Measurements from ENCODE around the gene MMP11.

The MMP11 gene

DNA sequence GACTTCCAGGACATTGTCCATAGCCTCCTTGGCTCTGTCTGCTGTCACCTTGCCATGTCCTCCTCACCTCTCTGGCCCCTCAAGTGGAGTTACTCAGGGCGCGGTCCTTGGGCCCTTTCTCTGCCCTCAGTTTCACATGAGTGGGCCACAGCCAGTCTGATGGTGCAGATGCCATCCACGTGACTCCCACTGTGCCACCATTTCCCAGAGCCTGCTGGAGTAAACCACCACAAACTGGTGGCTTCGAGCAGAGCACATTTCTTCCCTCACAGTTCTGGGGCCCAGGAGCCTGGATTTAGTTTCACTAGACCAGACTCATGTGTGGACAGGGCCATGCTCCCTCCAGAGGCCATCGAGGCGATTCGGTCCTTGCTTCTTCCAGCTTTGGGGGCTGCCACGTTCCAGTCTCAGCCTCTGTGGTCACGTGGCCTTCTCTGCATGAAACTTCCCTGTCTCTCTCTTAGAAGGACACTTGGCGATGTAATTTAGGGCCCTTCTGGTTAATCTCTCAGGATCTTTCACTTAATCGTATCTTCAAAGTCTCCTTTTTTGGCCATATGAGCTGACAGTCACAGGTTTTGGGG lies 28.7 kb downstream of the MMP11 start:
- Histone ChIP-seq H3K4me3 (ENCODE audit: severe bottlenecking) (no peak overlapping the region), H3K9me3 (ENCODE audit: severe bottlenecking) (no peaks in the 10 kb centered on the region), H3K27me3 (ENCODE audit: insufficient read depth, poor library complexity, severe bottlenecking) (no peaks in the 10 kb centered on the region), H3K36me3 (ENCODE audit: low read depth) (peaks cover 78% of the 10 kb centered on the region), H3K27ac (ENCODE audit: poor library complexity, severe bottlenecking) (no peak overlapping the region), H3K4me1 (ENCODE audit: insufficient read depth, poor library complexity, severe bottlenecking) (no peaks in the 10 kb centered on the region)
- TF ChIP-seq, protein P1, sequence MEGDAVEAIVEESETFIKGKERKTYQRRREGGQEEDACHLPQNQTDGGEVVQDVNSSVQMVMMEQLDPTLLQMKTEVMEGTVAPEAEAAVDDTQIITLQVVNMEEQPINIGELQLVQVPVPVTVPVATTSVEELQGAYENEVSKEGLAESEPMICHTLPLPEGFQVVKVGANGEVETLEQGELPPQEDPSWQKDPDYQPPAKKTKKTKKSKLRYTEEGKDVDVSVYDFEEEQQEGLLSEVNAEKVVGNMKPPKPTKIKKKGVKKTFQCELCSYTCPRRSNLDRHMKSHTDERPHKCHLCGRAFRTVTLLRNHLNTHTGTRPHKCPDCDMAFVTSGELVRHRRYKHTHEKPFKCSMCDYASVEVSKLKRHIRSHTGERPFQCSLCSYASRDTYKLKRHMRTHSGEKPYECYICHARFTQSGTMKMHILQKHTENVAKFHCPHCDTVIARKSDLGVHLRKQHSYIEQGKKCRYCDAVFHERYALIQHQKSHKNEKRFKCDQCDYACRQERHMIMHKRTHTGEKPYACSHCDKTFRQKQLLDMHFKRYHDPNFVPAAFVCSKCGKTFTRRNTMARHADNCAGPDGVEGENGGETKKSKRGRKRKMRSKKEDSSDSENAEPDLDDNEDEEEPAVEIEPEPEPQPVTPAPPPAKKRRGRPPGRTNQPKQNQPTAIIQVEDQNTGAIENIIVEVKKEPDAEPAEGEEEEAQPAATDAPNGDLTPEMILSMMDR (IDR thresholded peaks at IDR 0.05; ENCODE audit: poor library complexity, severe bottlenecking) = no peak
- ATAC-seq (ENCODE audit: low read depth) (no peak), DNase-seq (ENCODE audit: low spot score) (no peak)

DNA sequence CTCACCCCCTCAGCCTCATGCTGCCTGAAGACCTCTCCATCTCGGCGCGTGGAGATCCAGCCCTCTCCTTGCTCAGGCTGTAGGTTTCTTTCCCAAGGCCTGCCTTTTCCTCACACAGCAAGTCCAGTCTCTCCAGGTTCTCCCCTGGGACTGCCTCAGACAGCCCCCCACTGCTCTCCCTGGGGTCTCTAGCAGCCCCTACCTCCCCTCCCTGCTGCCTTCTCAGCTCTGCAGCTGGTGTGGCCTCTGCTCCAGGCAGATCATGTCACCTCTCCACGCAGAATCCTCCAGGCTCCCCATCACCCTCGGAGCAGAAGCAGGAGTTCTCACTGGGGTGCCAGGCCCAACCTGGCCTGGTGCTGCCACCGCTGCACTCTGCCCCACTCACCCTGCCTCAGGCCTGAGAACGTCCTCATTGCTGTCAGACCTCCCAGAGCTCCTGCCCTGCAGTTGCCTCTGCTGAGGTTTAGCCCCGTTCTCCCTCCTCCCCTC lies 29.3 kb downstream of the MMP11 start:
- no peak for ATAC-seq (ENCODE audit: low read depth)
- no peaks in the 10 kb centered on the region for H3K27me3 ChIP-seq (ENCODE audit: insufficient read depth, poor library complexity, severe bottlenecking)
- TF ChIP-seq, protein P1 (IDR thresholded peaks at IDR 0.05; ENCODE audit: poor library complexity, severe bottlenecking) = no peak
- no peak overlapping the region for H3K4me3 ChIP-seq (ENCODE audit: severe bottlenecking)
- no peaks in the 10 kb centered on the region for H3K9me3 ChIP-seq (ENCODE audit: severe bottlenecking)
- no peaks in the 10 kb centered on the region for H3K4me1 ChIP-seq (ENCODE audit: insufficient read depth, poor library complexity, severe bottlenecking)
- peaks cover 78% of the 10 kb centered on the region for H3K36me3 ChIP-seq (ENCODE audit: low read depth)
- no peak overlapping the region for H3K27ac ChIP-seq (ENCODE audit: poor library complexity, severe bottlenecking)
- DNase-seq (ENCODE audit: low spot score) = no peak

DNA sequence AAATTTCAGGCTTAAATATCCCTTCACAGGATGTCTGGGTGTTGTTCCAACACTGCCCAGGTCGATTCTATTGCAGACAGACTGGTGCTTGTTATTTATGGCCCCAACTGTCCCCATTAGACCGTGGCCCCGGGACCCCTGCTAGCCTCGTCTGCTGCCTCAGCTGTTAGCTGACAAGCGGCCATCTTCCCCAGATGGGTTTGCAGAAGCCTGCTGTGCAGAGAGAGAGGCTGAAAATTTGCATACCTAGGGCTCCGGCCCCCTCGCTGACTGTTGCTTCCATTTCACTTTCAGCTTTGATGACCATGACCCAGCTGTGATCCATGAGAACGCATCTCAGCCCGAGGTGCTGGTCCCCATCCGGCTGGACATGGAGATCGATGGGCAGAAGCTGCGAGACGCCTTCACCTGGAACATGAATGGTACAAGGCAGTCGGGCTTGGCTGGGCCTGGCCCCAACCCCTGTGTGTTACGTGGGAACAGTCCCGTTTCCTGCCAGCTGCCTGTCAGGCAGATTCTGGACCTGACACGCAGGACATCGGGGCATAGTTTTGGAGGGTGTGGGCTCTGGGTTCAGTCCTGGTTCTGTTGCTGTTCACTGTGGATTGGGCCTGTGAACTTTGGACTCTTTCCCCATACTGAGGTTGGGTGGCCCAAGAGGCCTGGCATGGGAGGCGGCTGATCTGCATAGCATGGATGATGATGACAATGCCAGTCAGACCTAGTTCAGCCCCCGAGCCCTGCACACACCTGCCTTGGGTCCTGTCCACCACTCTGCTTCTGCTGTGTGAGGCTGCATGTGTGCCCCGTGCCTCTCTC lies 30.6 kb downstream of the MMP11 start:
- TF ChIP-seq, protein P1 (IDR thresholded peaks at IDR 0.05; ENCODE audit: poor library complexity, severe bottlenecking) = no peak
- Histone ChIP-seq H3K27me3 (ENCODE audit: insufficient read depth, poor library complexity, severe bottlenecking) (no peaks in the 10 kb centered on the region), H3K9me3 (ENCODE audit: severe bottlenecking) (no peaks in the 10 kb centered on the region), H3K4me1 (ENCODE audit: insufficient read depth, poor library complexity, severe bottlenecking) (no peaks in the 10 kb centered on the region), H3K36me3 (ENCODE audit: low read depth) (peaks cover 76% of the 10 kb centered on the region), H3K4me3 (ENCODE audit: severe bottlenecking) (no peak overlapping the region), H3K27ac (ENCODE audit: poor library complexity, severe bottlenecking) (no peak overlapping the region)
- no peak; the same call in 2 of the 3 replicates for ATAC-seq (ENCODE audit: low read depth)
- no peak for DNase-seq (ENCODE audit: low spot score)

DNA sequence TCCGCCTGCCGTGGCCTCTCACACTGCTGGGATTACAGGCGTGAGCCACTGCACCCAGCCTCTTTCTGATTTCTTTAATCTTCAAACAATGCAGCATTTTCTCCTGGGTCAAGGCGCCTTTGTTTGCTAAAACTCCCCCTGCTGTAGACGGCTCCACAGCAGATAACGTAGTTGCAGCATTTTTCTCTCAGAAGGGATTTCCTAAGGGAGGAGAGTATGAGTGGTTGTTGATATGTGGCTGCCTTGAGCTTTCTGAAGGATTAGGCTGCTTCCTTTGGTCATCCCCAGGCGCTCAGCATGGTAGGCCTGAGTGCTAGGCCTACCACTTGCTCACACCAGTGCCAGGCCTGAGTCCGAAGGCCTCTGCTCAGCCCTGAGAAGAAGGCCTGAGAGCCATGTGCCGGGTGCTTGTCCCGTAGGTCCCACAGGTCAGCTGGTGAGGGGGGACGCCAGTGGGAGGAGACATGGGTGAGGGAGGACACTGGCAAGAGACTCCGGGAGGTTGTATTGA lies 32.2 kb downstream of the MMP11 start:
- no peaks in the 10 kb centered on the region for H3K9me3 ChIP-seq (ENCODE audit: severe bottlenecking)
- DNase-seq (ENCODE audit: low spot score) (no peak), ATAC-seq (ENCODE audit: low read depth) (no peak)
- H3K4me3 ChIP-seq (ENCODE audit: severe bottlenecking) = no peak overlapping the region
- no peaks in the 10 kb centered on the region for H3K27me3 ChIP-seq (ENCODE audit: insufficient read depth, poor library complexity, severe bottlenecking)
- TF ChIP-seq, protein P1 (IDR thresholded peaks at IDR 0.05; ENCODE audit: poor library complexity, severe bottlenecking) = no peak
- H3K36me3 ChIP-seq (ENCODE audit: low read depth) = peaks cover 71% of the 10 kb centered on the region
- no peaks in the 10 kb centered on the region for H3K4me1 ChIP-seq (ENCODE audit: insufficient read depth, poor library complexity, severe bottlenecking)
- no peak overlapping the region for H3K27ac ChIP-seq (ENCODE audit: poor library complexity, severe bottlenecking)

Measured in RWPE2 (cell line).